GM23248 (cell line): ENCODE measurements around the gene FBLN5.

Experiments
- EZH2 ChIP-seq: fragments of 200-600 bp; sonication (generic); IDR thresholded peaks from 2 replicates; pipeline ENCODE4 v1.6.1; 2018; ENCODE audit warnings: antibody characterized with exemption, mild to moderate bottlenecking; ENCODE audit not compliant: insufficient read depth, poor library complexity, severe bottlenecking
- EZH2phosphoT487 ChIP-seq: fragments of 200-600 bp; sonication (generic); IDR thresholded peaks from 2 replicates; pipeline ENCODE4 v1.6.1; 2018; ENCODE audit warnings: antibody characterized with exemption, moderate library complexity, mild to moderate bottlenecking, low read depth; ENCODE audit not compliant: insufficient read depth

DNA sequence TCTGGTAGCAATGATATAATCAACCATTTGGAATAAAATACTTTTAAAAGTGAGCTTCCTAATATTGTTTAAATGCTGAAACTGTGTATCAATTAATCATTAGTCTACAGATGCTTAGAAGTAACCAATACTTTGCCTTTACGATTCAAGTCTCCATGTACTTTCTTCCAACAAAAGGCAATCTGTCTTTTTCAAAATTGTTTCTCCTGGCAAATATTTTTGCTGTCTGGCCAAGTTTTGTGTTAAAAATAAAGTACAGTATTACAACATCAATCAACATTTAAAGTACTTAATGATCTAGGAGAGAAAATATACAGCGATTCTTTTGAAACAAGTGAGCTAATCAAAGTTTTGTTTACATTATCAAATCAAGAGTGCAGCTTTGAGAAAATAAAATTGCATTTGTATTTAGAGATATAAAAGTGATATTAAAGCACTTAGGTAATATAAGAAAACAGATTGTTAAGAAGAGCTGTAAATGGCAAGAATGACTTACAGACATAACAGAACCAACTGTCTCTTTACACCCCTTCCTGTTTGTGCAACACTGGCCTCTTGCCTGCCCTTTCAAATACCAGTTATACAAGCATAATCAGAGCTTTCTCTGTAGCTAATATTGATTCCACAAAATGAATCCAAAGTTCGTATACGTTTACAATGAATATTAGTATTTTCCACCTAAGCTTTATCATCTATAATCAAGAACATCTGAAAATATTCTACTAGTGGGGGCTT is 38.2 kb upstream of the FBLN5 start:
- TF ChIP-seq EZH2: no peak
- no peak for TF ChIP-seq EZH2phosphoT487
